ENCODE measurements around the gene NUP214.

The NUP214 gene

GRCh38 chr9:131122158-131122557 lies 3.2 kb upstream of the NUP214 start:
- Histone ChIP-seq H3K36me3 (ENCODE audit: low read length) (no peaks in the 10 kb centered on the region), H3K4me2 (ENCODE audit: low read depth, low read length, poor library complexity, severe bottlenecking) (no peak overlapping the region), H3K9ac (ENCODE audit: low read length) (no peak overlapping the region), H3K9me2 (replicated peaks; ENCODE audit: insufficient read depth, low read length) (no peaks in the 10 kb centered on the region), H3F3A (ENCODE audit: insufficient read depth) (no peaks in the 10 kb centered on the region), H3K27me3 (ENCODE audit: low read length) (no peaks in the 10 kb centered on the region), H3K79me2 (ENCODE audit: insufficient read depth, low read length) (peaks cover 17% of the 10 kb centered on the region), H3K4me3 (ENCODE audit: insufficient read depth, low read length, poor library complexity, severe bottlenecking) (no peak overlapping the region), H3K27ac (ENCODE audit: low read depth, low read length) (no peak overlapping the region), H2AFZ (ENCODE audit: low read depth, low read length, severe bottlenecking) (no peak overlapping the region), H4K20me1 (ENCODE audit: low read depth, low read length) (no peaks in the 10 kb centered on the region), H3K9me3 (ENCODE audit: insufficient read depth, low read length) (no peaks in the 10 kb centered on the region)
- TF ChIP-seq EZH2phosphoT487 (conservative IDR thresholded peaks at IDR 0.05; ENCODE audit: low read length) (no peak), CTCF (IDR thresholded peaks at IDR 0.05; ENCODE audit: insufficient read depth, low read length, poor library complexity, severe bottlenecking) (no peak)

- Histone ChIP-seq H4K20me1 (ENCODE audit: low read depth, low read length) (no peaks in the 10 kb centered on the region), H3K27ac (ENCODE audit: low read depth, low read length) (peak overlapping the region; percentile 72), H3K4me3 (ENCODE audit: insufficient read depth, low read length, poor library complexity, severe bottlenecking) (peak overlapping the region; percentile 98), H2AFZ (ENCODE audit: low read depth, low read length, severe bottlenecking) (peak overlapping the region; percentile 86), H3K36me3 (ENCODE audit: low read length) (peaks cover 19% of the 10 kb centered on the region; the same call in 1 of the 2 replicates), H3K4me2 (ENCODE audit: low read depth, low read length, poor library complexity, severe bottlenecking) (peak overlapping the region; percentile 94), H3K9me3 (ENCODE audit: insufficient read depth, low read length) (no peaks in the 10 kb centered on the region), H3K27me3 (ENCODE audit: low read length) (no peaks in the 10 kb centered on the region), H3K79me2 (ENCODE audit: insufficient read depth, low read length) (peaks cover 29% of the 10 kb centered on the region), H3F3A (ENCODE audit: insufficient read depth) (no peaks in the 10 kb centered on the region; the same call in 1 of the 2 replicates), H3K9ac (ENCODE audit: low read length) (peak overlapping the region; percentile 99), H3K9me2 (replicated peaks; ENCODE audit: insufficient read depth, low read length) (no peaks in the 10 kb centered on the region)
- TF ChIP-seq CTCF (IDR thresholded peaks at IDR 0.05; ENCODE audit: insufficient read depth, low read length, poor library complexity, severe bottlenecking) (no peak), EZH2phosphoT487 (conservative IDR thresholded peaks at IDR 0.05; ENCODE audit: low read length) (no peak)
These were observed 423 bp upstream of the NUP214 start for GRCh38 chr9:131125038-131125287.

- Histone ChIP-seq H3K36me3 (ENCODE audit: low read length) (peaks cover 23% of the 10 kb centered on the region; the same call in 1 of the 2 replicates), H3K27ac (ENCODE audit: low read depth, low read length) (no peak overlapping the region), H3K79me2 (ENCODE audit: insufficient read depth, low read length) (peaks cover 29% of the 10 kb centered on the region), H3K27me3 (ENCODE audit: low read length) (no peaks in the 10 kb centered on the region), H3K9ac (ENCODE audit: low read length) (peak overlapping the region; percentile 99), H2AFZ (ENCODE audit: low read depth, low read length, severe bottlenecking) (peak overlapping the region; percentile 70), H4K20me1 (ENCODE audit: low read depth, low read length) (no peaks in the 10 kb centered on the region), H3K4me2 (ENCODE audit: low read depth, low read length, poor library complexity, severe bottlenecking) (peak overlapping the region; percentile 56), H3K9me2 (replicated peaks; ENCODE audit: insufficient read depth, low read length) (no peaks in the 10 kb centered on the region), H3K4me3 (ENCODE audit: insufficient read depth, low read length, poor library complexity, severe bottlenecking) (peak overlapping the region; percentile 98), H3F3A (ENCODE audit: insufficient read depth) (no peaks in the 10 kb centered on the region; the same call in 1 of the 2 replicates), H3K9me3 (ENCODE audit: insufficient read depth, low read length) (no peaks in the 10 kb centered on the region)
- TF ChIP-seq CTCF (IDR thresholded peaks at IDR 0.05; ENCODE audit: insufficient read depth, low read length, poor library complexity, severe bottlenecking) (no peak), EZH2phosphoT487 (conservative IDR thresholded peaks at IDR 0.05; ENCODE audit: low read length) (no peak)
These were observed 657 bp downstream of the NUP214 start for GRCh38 chr9:131126059-131126426.

All from SU-DHL-6 (cell line).